Measurements from ENCODE around the gene CCN5. TPM values are rescaled to one million over a fixed set of nuclear protein-coding genes. Genes with fewer than 3 reads are reported as not detected.

Gene CCN5
- total and polyA plus RNA-seq, 2 of the 13 experiments (the other 11 are each of a cell fraction or from before 2014, with no cell fraction given), result 0.12 TPM; not detected in 1

- TF ChIP-seq ZBTB40 (IDR thresholded peaks at IDR 0.05), result no peak
- no peak; the same call in 1 of the 2 replicates for TF ChIP-seq ZBTB40 (CRISPR knock-in tag; IDR thresholded peaks at IDR 0.05)
- TF ChIP-seq EEA1 (CRISPR knock-in tag; IDR thresholded peaks at IDR 0.05; ENCODE audit: borderline replicate concordance), result no peak
- TF ChIP-seq POLR2AphosphoS5 (IDR thresholded peaks at IDR 0.05; ENCODE audit: low read depth, low read length), result no peak
- TF ChIP-seq TCF12 (IDR thresholded peaks at IDR 0.05), result no peak
- TF ChIP-seq TCF12 (CRISPR knock-in tag; IDR thresholded peaks at IDR 0.05), result no peak
- no peak for TF ChIP-seq KMT2A (CRISPR knock-in tag; IDR thresholded peaks at IDR 0.05)
- no peak for TF ChIP-seq TCF7 (IDR thresholded peaks at IDR 0.05; ENCODE audit: low read depth)
- TF ChIP-seq AKAP8 (CRISPR knock-in tag; IDR thresholded peaks at IDR 0.05), result no peak
- TF ChIP-seq ZFP91 (CRISPR knock-in tag; IDR thresholded peaks at IDR 0.05; ENCODE audit: borderline replicate concordance), result no peak
- TF ChIP-seq, protein P1, sequence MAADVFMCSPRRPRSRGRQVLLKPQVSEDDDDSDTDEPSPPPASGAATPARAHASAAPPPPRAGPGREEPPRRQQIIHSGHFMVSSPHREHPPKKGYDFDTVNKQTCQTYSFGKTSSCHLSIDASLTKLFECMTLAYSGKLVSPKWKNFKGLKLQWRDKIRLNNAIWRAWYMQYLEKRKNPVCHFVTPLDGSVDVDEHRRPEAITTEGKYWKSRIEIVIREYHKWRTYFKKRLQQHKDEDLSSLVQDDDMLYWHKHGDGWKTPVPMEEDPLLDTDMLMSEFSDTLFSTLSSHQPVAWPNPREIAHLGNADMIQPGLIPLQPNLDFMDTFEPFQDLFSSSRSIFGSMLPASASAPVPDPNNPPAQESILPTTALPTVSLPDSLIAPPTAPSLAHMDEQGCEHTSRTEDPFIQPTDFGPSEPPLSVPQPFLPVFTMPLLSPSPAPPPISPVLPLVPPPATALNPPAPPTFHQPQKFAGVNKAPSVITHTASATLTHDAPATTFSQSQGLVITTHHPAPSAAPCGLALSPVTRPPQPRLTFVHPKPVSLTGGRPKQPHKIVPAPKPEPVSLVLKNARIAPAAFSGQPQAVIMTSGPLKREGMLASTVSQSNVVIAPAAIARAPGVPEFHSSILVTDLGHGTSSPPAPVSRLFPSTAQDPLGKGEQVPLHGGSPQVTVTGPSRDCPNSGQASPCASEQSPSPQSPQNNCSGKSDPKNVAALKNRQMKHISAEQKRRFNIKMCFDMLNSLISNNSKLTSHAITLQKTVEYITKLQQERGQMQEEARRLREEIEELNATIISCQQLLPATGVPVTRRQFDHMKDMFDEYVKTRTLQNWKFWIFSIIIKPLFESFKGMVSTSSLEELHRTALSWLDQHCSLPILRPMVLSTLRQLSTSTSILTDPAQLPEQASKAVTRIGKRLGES (CRISPR knock-in tag; IDR thresholded peaks at IDR 0.05; ENCODE audit: borderline replicate concordance), result no peak
- no peak for TF ChIP-seq TBP (CRISPR knock-in tag; IDR thresholded peaks at IDR 0.05)
- 0 out of 2 replicates have a peak, but pooled peaks have one; percentile 40 for TF ChIP-seq FOXO1 (CRISPR knock-in tag; IDR thresholded peaks at IDR 0.05)
- TF ChIP-seq ZNF350 (CRISPR knock-in tag; IDR thresholded peaks at IDR 0.05; ENCODE audit: borderline replicate concordance, low read depth), result no peak
- TF ChIP-seq ATF7-NPFF (CRISPR knock-in tag; IDR thresholded peaks at IDR 0.05; ENCODE audit: low read depth), result no peak
These were observed 61.8 kb downstream of the CCN5 start (continued) for GRCh38 chr20:44776980-44777379.
